C1 segment of cervical spinal cord (tissue), 14 donors: Measurements from ENCODE around the gene OR7E24.
"Not testable (repeated sequence)": the region's sequence is repeated elsewhere in the genome, so short reads cannot be mapped to it uniquely, and the experiment has no call there.

Experiments used
- DNase-seq, 14 donors: peaks; one replicate each; lab custom pipeline; 2025; lab: John Stamatoyannopoulos, UW

Gene OR7E24

GRCh38 chr19:9250630-9251029, at the start of gene OR7E24:
Gene OR7E24 (plus strand): TSS chr19:9250930. CDS start chr19:9251044, 114 bp downstream.
- no peak for DNase-seq

- peak in 11 of 14 donors; percentile 0 to 58 (median 20) for DNase-seq
These were observed 45.1 kb upstream of the OR7E24 start for GRCh38 chr19:9205501-9206113.

- no peak for DNase-seq
These were observed 31.2 kb upstream of the OR7E24 start, which contains the start of gene OR7D4 for GRCh38 chr19:9219489-9219888. Gene OR7D4 (minus strand): TSS chr19:9219589. CDS start chr19:9214837, 4,752 bp downstream.

GRCh38 chr19:9251236-9251635, 506 bp downstream of the OR7E24 start:
- no peak for DNase-seq

GRCh38 chr19:9283485-9283884, 32.8 kb downstream of the OR7E24 start:
- not testable (repeated sequence) for DNase-seq

GRCh38 chr19:9289231-9289884, 38.6 kb downstream of the OR7E24 start:
- DNase-seq = no peak

- DNase-seq = no peak
These were observed 44.7 kb downstream of the OR7E24 start for GRCh38 chr19:9295411-9295849.

GRCh38 chr19:9296336-9296735, 45.6 kb downstream of the OR7E24 start:
- DNase-seq = no peak
